ENCODE results near the gene ILDR2.

ILDR2 gene, protein sequence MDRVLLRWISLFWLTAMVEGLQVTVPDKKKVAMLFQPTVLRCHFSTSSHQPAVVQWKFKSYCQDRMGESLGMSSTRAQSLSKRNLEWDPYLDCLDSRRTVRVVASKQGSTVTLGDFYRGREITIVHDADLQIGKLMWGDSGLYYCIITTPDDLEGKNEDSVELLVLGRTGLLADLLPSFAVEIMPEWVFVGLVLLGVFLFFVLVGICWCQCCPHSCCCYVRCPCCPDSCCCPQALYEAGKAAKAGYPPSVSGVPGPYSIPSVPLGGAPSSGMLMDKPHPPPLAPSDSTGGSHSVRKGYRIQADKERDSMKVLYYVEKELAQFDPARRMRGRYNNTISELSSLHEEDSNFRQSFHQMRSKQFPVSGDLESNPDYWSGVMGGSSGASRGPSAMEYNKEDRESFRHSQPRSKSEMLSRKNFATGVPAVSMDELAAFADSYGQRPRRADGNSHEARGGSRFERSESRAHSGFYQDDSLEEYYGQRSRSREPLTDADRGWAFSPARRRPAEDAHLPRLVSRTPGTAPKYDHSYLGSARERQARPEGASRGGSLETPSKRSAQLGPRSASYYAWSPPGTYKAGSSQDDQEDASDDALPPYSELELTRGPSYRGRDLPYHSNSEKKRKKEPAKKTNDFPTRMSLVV

DNA sequence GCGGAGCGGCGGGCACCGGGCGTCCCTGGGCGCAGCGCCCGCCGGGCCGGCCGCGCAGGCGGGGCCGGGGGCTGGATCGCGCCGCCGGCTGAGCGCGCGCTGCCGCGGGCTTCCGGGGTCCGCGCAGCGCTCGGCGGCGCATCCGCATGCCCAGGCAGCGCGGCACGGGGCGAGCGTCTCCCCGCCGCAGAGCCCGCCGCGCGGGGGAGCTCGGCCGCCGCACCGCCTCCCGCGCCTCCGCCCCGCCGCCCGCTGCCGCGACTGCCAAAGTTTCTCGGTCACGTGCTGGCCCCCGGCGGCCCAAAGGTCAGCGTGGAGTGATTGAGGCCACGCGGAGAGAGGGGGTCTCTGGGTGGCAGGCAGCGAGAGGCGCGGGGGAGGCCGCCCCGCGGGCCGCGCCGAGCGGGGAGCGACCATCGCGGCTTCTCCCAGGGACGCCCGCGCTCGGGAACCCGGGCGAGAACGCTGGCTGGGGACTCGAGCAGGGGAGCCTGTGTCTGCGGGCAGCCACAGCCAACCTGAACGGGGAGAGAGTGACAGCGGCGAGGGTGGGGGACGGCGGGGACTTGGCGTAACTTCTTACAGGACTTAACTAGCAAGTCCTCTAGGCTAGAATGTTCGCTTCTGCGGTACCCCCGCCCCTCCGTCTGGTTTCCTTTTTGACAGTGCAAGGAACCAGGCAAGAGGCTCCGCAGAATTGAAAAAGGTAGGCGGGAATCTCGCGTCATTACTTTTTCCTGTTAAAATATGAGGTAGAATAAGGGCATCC is at the start of gene ILDR2:
Gene ILDR2, minus strand, starts transcription at position 180 of the 769 bp plus-strand sequence. CDS start 272 bp downstream, outside the sequence.
- H3K4me3 ChIP-seq (ENCODE audit: low read length), result peak within 1 kb of the TSS; percentile 91
- H3K4me1 ChIP-seq (ENCODE audit: insufficient read depth, low read length), result peaks cover 41% of the 10 kb centered on the region
- no peaks in the 10 kb centered on the region for H3K9me3 ChIP-seq (ENCODE audit: low read length)
- no peaks in the 10 kb centered on the region for H3K36me3 ChIP-seq (ENCODE audit: insufficient read depth, low read length)
- peak within 1 kb of the TSS; percentile 94 for H2AFZ ChIP-seq (ENCODE audit: low read depth, low read length)
- no peaks in the 10 kb centered on the region for H3K27me3 ChIP-seq (ENCODE audit: insufficient read depth, low read length)

DNA sequence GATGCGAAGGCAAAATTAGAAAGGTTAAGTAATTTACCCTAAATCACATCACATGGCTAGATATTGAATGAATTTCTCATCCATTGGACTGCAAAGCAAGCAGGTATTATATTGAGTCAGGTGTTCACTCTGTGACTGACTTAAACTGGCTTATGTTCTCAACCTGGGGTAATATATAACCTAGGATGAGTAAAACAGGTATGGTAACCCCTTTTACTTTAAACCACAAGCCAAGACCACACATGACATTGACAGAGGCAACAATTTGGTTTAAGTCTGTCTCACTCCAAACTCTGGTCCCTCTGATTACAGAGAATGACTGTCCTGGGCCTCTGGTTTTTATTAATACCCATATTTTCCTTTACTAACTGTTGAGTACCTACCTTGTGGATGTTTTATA is 47.0 kb upstream of the ILDR2 start:
- H3K4me1 ChIP-seq (ENCODE audit: insufficient read depth, low read length), result no peaks in the 10 kb centered on the region
- H3K4me3 ChIP-seq (ENCODE audit: low read length), result no peak overlapping the region
- no peaks in the 10 kb centered on the region for H3K36me3 ChIP-seq (ENCODE audit: insufficient read depth, low read length)

DNA sequence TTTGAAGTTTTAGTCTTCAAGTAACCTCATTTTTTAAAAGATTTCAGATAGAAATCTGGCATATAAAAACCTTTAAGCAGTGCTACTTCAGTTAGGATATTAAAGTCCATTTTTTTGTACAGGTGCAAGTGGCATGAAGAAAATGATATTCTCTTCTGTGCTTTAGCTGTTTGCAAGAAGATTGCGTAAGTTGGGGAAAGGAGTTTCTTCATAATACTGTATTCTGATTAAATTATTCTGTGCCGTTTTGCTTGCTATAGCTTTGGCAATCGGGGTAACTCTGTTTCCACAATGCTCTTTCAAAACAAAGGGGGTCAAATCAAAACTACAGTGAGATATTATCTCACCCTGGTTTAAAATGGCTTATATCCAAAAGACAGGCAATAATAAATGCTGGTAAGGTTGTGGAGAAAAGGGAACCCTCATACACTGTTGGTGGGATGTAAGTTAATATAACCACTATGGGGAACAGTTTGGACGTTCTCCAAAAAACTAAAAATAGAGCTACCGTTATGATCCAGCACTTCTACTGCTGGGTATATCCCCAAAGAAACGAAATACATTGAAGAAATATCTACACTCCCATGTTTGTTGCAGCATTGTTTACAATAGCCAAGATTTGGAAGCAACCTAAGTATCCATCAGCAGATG is 40.9 kb upstream of the ILDR2 start:
- no peak overlapping the region for H3K4me3 ChIP-seq (ENCODE audit: low read length)
- H2AFZ ChIP-seq (ENCODE audit: low read depth, low read length), result no peak overlapping the region
- H3K4me1 ChIP-seq (ENCODE audit: insufficient read depth, low read length), result peaks cover 7% of the 10 kb centered on the region
- no peaks in the 10 kb centered on the region for H3K9me3 ChIP-seq (ENCODE audit: low read length)
- H3K27me3 ChIP-seq (ENCODE audit: insufficient read depth, low read length), result no peaks in the 10 kb centered on the region
- H3K36me3 ChIP-seq (ENCODE audit: insufficient read depth, low read length), result no peaks in the 10 kb centered on the region

More for the DNA sequence above, 47.0 kb upstream of the ILDR2 start:
- Histone ChIP-seq H3K9me3 (ENCODE audit: low read length) (no peaks in the 10 kb centered on the region), H2AFZ (ENCODE audit: low read depth, low read length) (no peak overlapping the region), H3K27me3 (ENCODE audit: insufficient read depth, low read length) (no peaks in the 10 kb centered on the region)

DNA sequence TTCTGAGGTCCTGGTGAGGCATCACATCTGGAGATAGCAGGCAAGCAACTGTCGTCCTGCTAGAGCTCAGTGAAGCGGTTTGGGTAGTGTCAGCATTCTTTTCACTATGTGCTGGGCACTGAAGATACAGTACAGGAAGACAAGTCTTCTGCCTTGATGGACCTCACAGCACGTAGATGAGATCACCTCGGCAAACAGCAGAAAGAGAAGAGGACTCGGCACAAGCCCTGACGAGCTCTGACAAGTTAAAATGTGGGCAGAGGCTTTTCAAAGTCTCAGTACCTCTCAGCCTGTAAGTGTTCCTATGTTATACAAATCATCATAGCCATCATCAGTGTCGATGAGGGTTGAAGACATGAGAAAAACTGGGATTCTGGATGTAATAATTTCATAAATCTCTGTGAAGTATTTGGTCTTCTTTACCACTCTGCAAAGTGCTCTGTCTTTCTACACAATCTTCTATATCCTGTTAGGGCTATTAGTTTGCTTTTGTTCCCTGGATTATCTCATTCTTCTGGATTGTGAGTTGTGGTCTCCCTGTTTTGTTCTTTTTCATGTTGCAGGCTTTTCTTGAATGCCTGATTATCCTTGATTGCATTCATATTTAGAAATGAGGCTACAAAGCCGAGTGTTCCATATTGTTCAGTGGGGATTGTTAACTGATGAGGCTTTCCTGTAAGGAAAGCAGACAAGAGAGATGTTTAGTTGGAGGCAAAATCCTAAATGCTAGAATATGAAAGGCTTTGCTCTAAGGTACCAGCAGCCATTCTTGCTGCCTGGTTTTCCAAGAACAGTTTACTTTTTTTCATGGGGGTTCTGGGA is 38.0 kb upstream of the ILDR2 start:
- peaks cover 7% of the 10 kb centered on the region for H3K4me1 ChIP-seq (ENCODE audit: insufficient read depth, low read length)
- peaks cover 2% of the 10 kb centered on the region for H3K9me3 ChIP-seq (ENCODE audit: low read length)
- H3K36me3 ChIP-seq (ENCODE audit: insufficient read depth, low read length), result no peaks in the 10 kb centered on the region
- no peaks in the 10 kb centered on the region for H3K27me3 ChIP-seq (ENCODE audit: insufficient read depth, low read length)
- H2AFZ ChIP-seq (ENCODE audit: low read depth, low read length), result peak overlapping the region; percentile 24
- no peak overlapping the region for H3K4me3 ChIP-seq (ENCODE audit: low read length)

DNA sequence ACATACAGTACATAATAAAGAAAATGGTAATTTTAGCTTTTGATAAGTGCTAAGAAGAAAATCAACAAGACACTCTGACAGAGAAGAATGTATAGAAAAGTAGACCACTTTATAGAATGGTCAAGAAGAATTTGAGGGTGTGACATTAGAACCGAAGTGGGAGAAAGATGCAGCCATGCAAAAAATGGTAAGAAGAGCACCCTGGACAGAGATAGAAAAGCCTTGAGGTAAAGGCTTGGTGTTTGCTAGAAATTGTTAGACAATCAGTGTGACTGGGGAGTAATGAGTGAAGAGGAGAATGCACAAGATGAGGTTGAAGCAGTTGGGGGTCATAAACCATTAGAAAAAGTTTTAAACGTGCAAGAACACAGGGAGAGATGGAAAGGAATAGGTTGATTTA is 37.2 kb upstream of the ILDR2 start:
- peaks cover 7% of the 10 kb centered on the region for H3K4me1 ChIP-seq (ENCODE audit: insufficient read depth, low read length)
- no peaks in the 10 kb centered on the region for H3K27me3 ChIP-seq (ENCODE audit: insufficient read depth, low read length)
- no peak overlapping the region for H2AFZ ChIP-seq (ENCODE audit: low read depth, low read length)
- no peaks in the 10 kb centered on the region for H3K36me3 ChIP-seq (ENCODE audit: insufficient read depth, low read length)
- peaks cover 2% of the 10 kb centered on the region for H3K9me3 ChIP-seq (ENCODE audit: low read length)
- H3K4me3 ChIP-seq (ENCODE audit: low read length), result no peak overlapping the region

DNA sequence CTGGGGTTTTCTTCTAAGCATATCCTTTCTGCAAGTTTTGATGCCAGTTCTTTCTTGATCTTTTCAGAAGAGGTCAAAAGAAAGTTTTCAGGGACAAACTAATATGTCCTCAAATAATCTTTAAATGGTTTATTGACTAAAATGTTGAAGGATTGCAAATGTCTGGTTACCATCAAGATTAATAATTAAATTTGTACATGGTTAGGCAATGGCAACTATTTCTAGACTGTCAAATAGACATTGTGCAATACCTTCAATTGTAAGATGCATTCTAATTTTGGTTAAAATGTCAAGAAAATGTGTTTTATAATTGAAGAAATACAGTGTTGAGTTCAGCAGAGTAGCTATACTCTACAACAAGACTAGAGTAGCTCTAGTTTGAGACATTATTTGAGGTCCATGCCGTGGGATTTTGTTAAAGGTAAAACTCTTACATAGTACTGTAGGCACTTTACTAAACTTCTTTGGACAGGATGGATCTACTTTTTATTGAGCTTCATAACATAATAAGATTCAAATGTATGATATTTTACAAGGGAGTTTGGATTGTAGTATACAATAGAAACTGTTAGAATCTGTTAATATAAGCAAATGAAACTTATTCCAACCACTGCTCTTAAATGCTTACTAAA is 36.3 kb upstream of the ILDR2 start:
- H3K36me3 ChIP-seq (ENCODE audit: insufficient read depth, low read length), result no peaks in the 10 kb centered on the region
- no peak overlapping the region for H2AFZ ChIP-seq (ENCODE audit: low read depth, low read length)
- H3K4me3 ChIP-seq (ENCODE audit: low read length), result no peak overlapping the region
- peaks cover 7% of the 10 kb centered on the region for H3K4me1 ChIP-seq (ENCODE audit: insufficient read depth, low read length)
- H3K9me3 ChIP-seq (ENCODE audit: low read length), result peaks cover 2% of the 10 kb centered on the region
- H3K27me3 ChIP-seq (ENCODE audit: insufficient read depth, low read length), result no peaks in the 10 kb centered on the region

DNA sequence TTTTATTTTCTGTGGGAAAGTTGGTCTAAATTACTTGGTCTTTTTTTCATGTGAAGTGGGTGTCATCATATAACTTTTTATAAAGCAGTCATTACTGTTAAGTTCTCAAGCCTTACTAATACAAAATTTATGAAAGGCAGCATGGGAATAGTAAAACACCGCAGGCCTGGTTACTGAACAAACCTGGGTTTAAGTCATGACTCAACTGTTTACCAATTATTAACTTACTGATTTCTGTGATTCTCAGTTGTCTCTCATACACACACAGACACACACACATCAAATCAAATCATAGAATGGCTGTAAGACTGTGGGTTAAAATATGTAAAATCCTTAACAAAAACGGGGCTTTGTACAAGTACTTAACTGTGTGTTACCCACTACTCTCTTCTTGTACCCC is 28.4 kb upstream of the ILDR2 start:
- Histone ChIP-seq H3K36me3 (ENCODE audit: insufficient read depth, low read length) (no peaks in the 10 kb centered on the region), H3K27me3 (ENCODE audit: insufficient read depth, low read length) (no peaks in the 10 kb centered on the region), H3K4me1 (ENCODE audit: insufficient read depth, low read length) (no peaks in the 10 kb centered on the region), H3K9me3 (ENCODE audit: low read length) (no peaks in the 10 kb centered on the region), H3K4me3 (ENCODE audit: low read length) (no peak overlapping the region), H2AFZ (ENCODE audit: low read depth, low read length) (no peak overlapping the region)

DNA sequence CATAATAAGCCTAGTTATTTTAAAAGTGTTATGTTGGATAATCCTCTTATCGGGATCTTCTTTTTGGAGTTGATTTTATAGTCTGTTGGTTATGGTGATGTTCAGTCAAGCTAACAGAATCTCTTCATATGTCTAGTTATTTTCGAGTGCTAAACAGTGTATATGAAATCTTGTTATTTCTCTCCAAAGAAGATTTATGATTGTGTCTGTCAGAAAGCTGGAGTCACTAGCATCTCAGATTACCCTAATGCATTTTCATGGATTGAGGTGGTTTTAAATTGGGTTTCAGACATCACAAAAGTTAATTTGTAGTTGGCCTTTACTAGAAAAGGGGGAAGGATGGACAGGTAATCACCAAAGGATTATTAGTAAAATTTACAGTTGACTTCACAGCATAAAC is 27.0 kb upstream of the ILDR2 start:
- Histone ChIP-seq H2AFZ (ENCODE audit: low read depth, low read length) (no peak overlapping the region), H3K36me3 (ENCODE audit: insufficient read depth, low read length) (no peaks in the 10 kb centered on the region), H3K27me3 (ENCODE audit: insufficient read depth, low read length) (no peaks in the 10 kb centered on the region), H3K9me3 (ENCODE audit: low read length) (no peaks in the 10 kb centered on the region), H3K4me1 (ENCODE audit: insufficient read depth, low read length) (no peaks in the 10 kb centered on the region), H3K4me3 (ENCODE audit: low read length) (no peak overlapping the region)

DNA sequence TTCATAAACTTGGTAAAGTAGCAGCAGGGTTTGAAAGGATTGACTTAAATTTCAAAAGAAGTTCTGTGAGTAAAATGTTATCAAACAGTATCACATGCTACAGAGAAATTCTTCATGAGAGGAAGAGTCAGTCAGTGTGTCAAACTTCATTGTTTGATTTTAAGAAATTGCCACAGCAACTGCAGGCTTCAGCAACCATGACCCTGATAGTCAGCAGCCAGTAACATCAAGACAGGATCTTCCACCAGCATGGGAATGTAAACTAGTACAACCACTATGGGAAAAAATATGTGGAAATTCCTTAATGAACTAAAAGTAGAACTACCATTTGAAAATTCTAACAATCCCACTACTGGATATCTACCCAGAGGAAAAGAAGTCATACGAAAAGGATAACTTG is 25.2 kb upstream of the ILDR2 start:
- H3K36me3 ChIP-seq (ENCODE audit: insufficient read depth, low read length), result no peaks in the 10 kb centered on the region
- no peaks in the 10 kb centered on the region for H3K27me3 ChIP-seq (ENCODE audit: insufficient read depth, low read length)
- no peaks in the 10 kb centered on the region for H3K4me1 ChIP-seq (ENCODE audit: insufficient read depth, low read length)
- no peaks in the 10 kb centered on the region for H3K9me3 ChIP-seq (ENCODE audit: low read length)
- H3K4me3 ChIP-seq (ENCODE audit: low read length), result no peak overlapping the region
- no peak overlapping the region for H2AFZ ChIP-seq (ENCODE audit: low read depth, low read length)

DNA sequence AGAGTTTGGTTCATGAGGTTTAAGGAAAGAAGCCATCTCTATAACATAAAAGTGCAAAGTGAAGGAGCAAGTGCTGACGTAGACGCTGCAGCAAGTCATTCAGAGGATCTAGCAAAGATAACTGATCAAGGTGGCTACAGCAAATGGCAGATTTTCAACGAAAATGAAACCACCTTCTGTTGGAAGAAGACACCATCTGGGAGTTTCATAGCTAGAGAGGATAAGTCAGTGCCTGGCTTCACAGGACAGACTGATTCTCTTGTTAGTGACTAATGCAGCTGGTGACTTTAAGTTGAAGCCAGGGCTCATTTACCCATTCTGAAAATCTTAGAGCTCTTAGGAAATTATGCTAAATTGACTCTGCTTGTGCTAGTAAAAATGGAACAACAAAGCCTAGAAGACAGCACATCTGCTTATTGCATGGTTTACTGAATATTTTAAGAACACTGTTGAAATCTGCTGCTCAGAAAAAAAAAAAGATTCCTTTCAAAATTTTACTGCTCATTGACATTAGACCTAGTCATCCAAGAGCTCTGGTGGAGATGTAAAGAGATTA is 24.2 kb upstream of the ILDR2 start:
- Histone ChIP-seq H3K27me3 (ENCODE audit: insufficient read depth, low read length) (no peaks in the 10 kb centered on the region), H3K9me3 (ENCODE audit: low read length) (no peaks in the 10 kb centered on the region)

DNA sequence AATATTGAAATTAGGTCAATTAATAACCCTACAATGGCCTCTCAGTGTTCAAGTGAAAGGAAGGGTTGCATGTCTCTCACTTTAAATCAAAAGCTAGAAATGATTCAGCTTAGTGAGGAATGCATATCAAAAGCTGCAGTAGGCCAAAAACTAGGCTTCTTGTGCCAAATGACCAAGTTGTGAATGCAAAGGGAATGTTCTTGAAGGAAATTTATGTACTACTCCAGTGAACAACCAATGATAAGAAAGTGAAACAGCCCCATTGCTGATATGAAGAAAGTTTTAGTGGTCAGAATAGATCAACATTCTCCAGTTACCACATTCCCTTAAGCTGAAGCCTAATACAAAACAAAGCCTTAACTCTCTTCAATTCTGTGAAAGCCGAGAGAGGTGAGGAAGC is 23.7 kb upstream of the ILDR2 start:
- Histone ChIP-seq H3K4me1 (ENCODE audit: insufficient read depth, low read length) (no peaks in the 10 kb centered on the region), H3K4me3 (ENCODE audit: low read length) (no peak overlapping the region), H3K9me3 (ENCODE audit: low read length) (no peaks in the 10 kb centered on the region)

More for the DNA sequence above, 24.2 kb upstream of the ILDR2 start:
- Histone ChIP-seq H3K4me3 (ENCODE audit: low read length) (no peak overlapping the region), H3K4me1 (ENCODE audit: insufficient read depth, low read length) (no peaks in the 10 kb centered on the region), H3K36me3 (ENCODE audit: insufficient read depth, low read length) (no peaks in the 10 kb centered on the region), H2AFZ (ENCODE audit: low read depth, low read length) (no peak overlapping the region)

More for the DNA sequence above, 23.7 kb upstream of the ILDR2 start:
- H3K36me3 ChIP-seq (ENCODE audit: insufficient read depth, low read length), result no peaks in the 10 kb centered on the region
- no peaks in the 10 kb centered on the region for H3K27me3 ChIP-seq (ENCODE audit: insufficient read depth, low read length)
- no peak overlapping the region for H2AFZ ChIP-seq (ENCODE audit: low read depth, low read length)
